Skeletal muscle tissue (tissue), 4 donors: ENCODE measurements around the gene GUCY2F. TPM values are rescaled to one million over a fixed set of nuclear protein-coding genes. Genes with fewer than 3 reads are reported as not detected.

Source experiments
- H3K27ac ChIP-seq: one replicate; pipeline ENCODE4 v1.7.0; 2013; ENCODE audit warnings: mild to moderate bottlenecking, low read depth, low read length, inconsistent platforms
- H3K27me3 ChIP-seq, 3 donors: one replicate each; pipeline ENCODE4 v1.7.0; 2013; ENCODE audit warnings: low read length in 3 of 3; ENCODE audit not compliant: control insufficient read depth in 3 of 3, insufficient read depth in 3 of 3
- H3K36me3 ChIP-seq, 3 donors: one replicate each; pipeline ENCODE4 v1.7.0; 2013; ENCODE audit warnings: low read length in 3 of 3; ENCODE audit not compliant: control insufficient read depth in 3 of 3, insufficient read depth in 3 of 3
- H3K4me1 ChIP-seq, 3 donors: one replicate each; pipeline ENCODE4 v1.7.0; 2013; ENCODE audit warnings: low read length in 3 of 3, mild to moderate bottlenecking in 3 of 3; ENCODE audit not compliant: control insufficient read depth in 3 of 3, insufficient read depth in 3 of 3
- H3K4me3 ChIP-seq, 3 donors: one replicate each; pipeline ENCODE4 v1.7.0; 2013; ENCODE audit warnings: low read length in 3 of 3
- H3K9ac ChIP-seq, 3 donors: one replicate each; pipeline ENCODE4 v1.7.0; 2013; ENCODE audit warnings: low read length in 3 of 3, mild to moderate bottlenecking in 3 of 3, moderate library complexity in 2 of 3, low read depth in 1 of 3
- H3K9me3 ChIP-seq, 3 donors: one replicate each; pipeline ENCODE4 v1.7.0; 2013; ENCODE audit warnings: low read length in 3 of 3; ENCODE audit not compliant: control insufficient read depth in 3 of 3
- total RNA-seq: library from RNA; depleted of rRNA; stranded (reverse); fragments of >200 nt; gene quantifications from one replicate; pipeline ENCODE4 v1.2.3, GENCODE V29; 2014
- donor health status: Osteomylitis.

Gene GUCY2F
- total RNA-seq, 1 donor from 2014 or later, result not detected

GRCh38 chrX:109398833-109399232 is 83.1 kb downstream of the GUCY2F start:
- Histone ChIP-seq H3K36me3 (no peaks in the 10 kb centered on the region), H3K9me3 (no peaks in the 10 kb centered on the region), H3K27me3 (peaks cover 0 to 4% (median 0%) of the 10 kb centered on the region in 3 donors), H3K4me1 (no peaks in the 10 kb centered on the region), H3K9ac (no peak overlapping the region), H3K4me3 (no peak overlapping the region), H3K27ac (no peak overlapping the region)

- Histone ChIP-seq H3K4me3 (no peak overlapping the region), H3K27me3 (peaks cover 0 to 4% (median 0%) of the 10 kb centered on the region in 3 donors), H3K36me3 (no peaks in the 10 kb centered on the region), H3K27ac (no peak overlapping the region), H3K9me3 (no peaks in the 10 kb centered on the region), H3K9ac (no peak overlapping the region), H3K4me1 (no peaks in the 10 kb centered on the region)
Measured at GRCh38 chrX:109398061-109398460, 83.8 kb downstream of the GUCY2F start.

- Histone ChIP-seq H3K36me3 (no peaks in the 10 kb centered on the region), H3K27me3 (peaks cover 0 to 8% (median 0%) of the 10 kb centered on the region in 3 donors), H3K9ac (no peak overlapping the region), H3K9me3 (no peaks in the 10 kb centered on the region), H3K4me3 (no peak overlapping the region), H3K27ac (no peak overlapping the region), H3K4me1 (no peaks in the 10 kb centered on the region)
Measured at GRCh38 chrX:109393859-109394258, 88.0 kb downstream of the GUCY2F start.

- no peaks in the 10 kb centered on the region for H3K9me3 ChIP-seq
- H3K4me3 ChIP-seq, result no peak overlapping the region
- no peak overlapping the region for H3K9ac ChIP-seq
- no peaks in the 10 kb centered on the region for H3K4me1 ChIP-seq
- H3K27ac ChIP-seq, result no peak overlapping the region
- no peaks in the 10 kb centered on the region for H3K36me3 ChIP-seq
- H3K27me3 ChIP-seq, result peaks cover 0 to 8% (median 0%) of the 10 kb centered on the region in 3 donors
Measured at GRCh38 chrX:109392895-109393294, 89.0 kb downstream of the GUCY2F start.

- H3K36me3 ChIP-seq, result no peaks in the 10 kb centered on the region
- H3K27ac ChIP-seq, result no peak overlapping the region
- H3K9ac ChIP-seq, result no peak overlapping the region
- H3K4me3 ChIP-seq, result no peak overlapping the region
- H3K27me3 ChIP-seq, result peaks cover 0 to 10% (median 0%) of the 10 kb centered on the region in 3 donors
- no peaks in the 10 kb centered on the region for H3K4me1 ChIP-seq
- H3K9me3 ChIP-seq, result no peaks in the 10 kb centered on the region
Measured at GRCh38 chrX:109390556-109390955, 91.3 kb downstream of the GUCY2F start.

- Histone ChIP-seq H3K27ac (no peak overlapping the region), H3K27me3 (peaks cover 0 to 10% (median 0%) of the 10 kb centered on the region in 3 donors), H3K9me3 (no peaks in the 10 kb centered on the region), H3K9ac (no peak overlapping the region), H3K4me1 (no peaks in the 10 kb centered on the region), H3K36me3 (no peaks in the 10 kb centered on the region), H3K4me3 (no peak overlapping the region)
Measured at GRCh38 chrX:109389917-109390316, 92.0 kb downstream of the GUCY2F start.

GRCh38 chrX:109384699-109385098 is 97.2 kb downstream of the GUCY2F start:
- H3K27ac ChIP-seq, result no peak overlapping the region
- no peak overlapping the region for H3K9ac ChIP-seq
- no peak overlapping the region for H3K4me3 ChIP-seq
- H3K4me1 ChIP-seq, result no peaks in the 10 kb centered on the region
- peaks cover 0 to 6% (median 0%) of the 10 kb centered on the region in 3 donors for H3K27me3 ChIP-seq
- no peaks in the 10 kb centered on the region for H3K36me3 ChIP-seq
- no peaks in the 10 kb centered on the region for H3K9me3 ChIP-seq

- no peaks in the 10 kb centered on the region for H3K36me3 ChIP-seq
- H3K4me3 ChIP-seq, result no peak overlapping the region
- peaks cover 0 to 6% (median 0%) of the 10 kb centered on the region in 3 donors for H3K27me3 ChIP-seq
- H3K27ac ChIP-seq, result no peak overlapping the region
- no peaks in the 10 kb centered on the region for H3K9me3 ChIP-seq
- no peak overlapping the region for H3K9ac ChIP-seq
- no peaks in the 10 kb centered on the region for H3K4me1 ChIP-seq
Measured at GRCh38 chrX:109382332-109382731, 99.6 kb downstream of the GUCY2F start.

- no peaks in the 10 kb centered on the region for H3K4me1 ChIP-seq
- no peak overlapping the region for H3K27ac ChIP-seq
- H3K27me3 ChIP-seq, result no peaks in the 10 kb centered on the region
- no peaks in the 10 kb centered on the region for H3K9me3 ChIP-seq
- H3K4me3 ChIP-seq, result no peak overlapping the region
- no peak overlapping the region for H3K9ac ChIP-seq
- H3K36me3 ChIP-seq, result no peaks in the 10 kb centered on the region
Measured at GRCh38 chrX:109378281-109378680, 103.6 kb downstream of the GUCY2F start.

GRCh38 chrX:109374262-109374960 is 107.5 kb downstream of the GUCY2F start:
- no peaks in the 10 kb centered on the region for H3K27me3 ChIP-seq
- no peak overlapping the region for H3K4me3 ChIP-seq
- H3K27ac ChIP-seq, result no peak overlapping the region
- H3K4me1 ChIP-seq, result no peaks in the 10 kb centered on the region
- no peaks in the 10 kb centered on the region for H3K36me3 ChIP-seq
- H3K9me3 ChIP-seq, result no peaks in the 10 kb centered on the region
- no peak overlapping the region for H3K9ac ChIP-seq
